ENCODE data around the gene TBC1D3H.
"Not testable (repeated sequence)": the region's sequence is repeated elsewhere in the genome, so short reads cannot be mapped to it uniquely, and the experiment has no call there.

Gene TBC1D3H

DNA sequence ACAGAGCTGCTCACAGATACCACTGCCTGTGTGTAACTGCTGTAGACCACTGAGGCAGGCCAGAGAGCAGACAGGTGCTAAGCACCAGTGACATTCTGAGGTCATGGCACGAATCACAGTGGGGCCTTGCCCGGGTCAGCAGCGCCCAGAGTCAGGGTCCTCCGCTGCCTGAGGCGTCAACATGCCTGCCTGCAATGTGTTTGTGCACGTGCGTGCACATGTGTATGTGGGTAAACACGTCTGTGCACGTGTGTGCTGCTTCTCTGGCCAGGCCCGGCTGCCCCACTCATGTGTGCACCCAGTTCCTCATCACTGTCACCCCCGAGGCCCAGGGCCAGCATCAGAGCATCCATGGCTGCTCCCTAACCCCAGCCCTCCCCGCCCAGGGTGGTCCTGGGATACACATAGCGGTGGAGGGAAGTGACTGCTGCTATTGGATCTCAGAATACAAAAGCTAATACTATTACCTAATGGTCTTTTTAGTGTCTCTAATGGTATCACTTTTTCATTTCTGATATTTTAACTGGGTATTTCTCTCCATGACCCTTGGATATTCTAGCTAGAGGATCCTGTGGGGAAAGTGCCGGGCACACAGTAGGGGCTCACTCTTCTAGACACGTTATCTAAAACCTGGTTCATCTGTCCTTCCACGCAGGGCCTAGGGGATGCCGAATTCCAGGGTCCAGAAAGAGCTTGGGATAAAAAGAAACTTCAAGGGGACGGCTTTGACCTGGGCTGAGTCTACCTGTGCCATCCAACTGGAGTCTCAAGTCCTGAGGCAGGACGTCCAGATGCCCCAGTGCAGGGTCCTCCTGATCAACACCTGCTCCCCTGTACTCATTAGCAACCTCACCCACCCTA lies at the start of gene TBC1D3H:
Gene TBC1D3H, minus strand, starts transcription at position 51 of the 861 bp plus-strand sequence. CDS start 1,540 bp downstream, outside the sequence.
- not testable (repeated sequence) for DNase-seq (ENCODE audit: extremely low read depth in 1 of 2, low read depth in 1 of 2)

DNA sequence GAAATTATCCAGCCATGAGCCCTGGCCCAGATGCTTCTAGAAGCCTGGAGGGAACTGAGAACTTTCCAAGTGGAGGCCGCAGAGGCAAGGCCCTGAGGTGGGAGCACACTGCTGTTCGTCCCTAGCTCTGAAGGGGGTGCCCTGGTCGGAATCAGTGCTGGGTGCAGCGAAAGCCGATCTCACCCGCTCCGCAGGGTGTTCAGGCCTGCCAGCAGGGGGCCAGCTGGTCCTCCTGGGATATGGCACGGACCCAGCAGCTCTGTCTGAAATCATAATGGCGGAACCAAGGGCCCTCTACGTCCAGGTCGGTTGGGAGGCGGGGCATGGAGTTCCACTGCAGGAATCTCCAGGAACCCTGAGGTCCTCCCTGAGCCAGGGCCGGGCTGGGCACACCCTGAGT lies 40.7 kb upstream of the TBC1D3H start:
- not testable (repeated sequence) for DNase-seq (ENCODE audit: extremely low read depth in 1 of 2, low read depth in 1 of 2)

DNA sequence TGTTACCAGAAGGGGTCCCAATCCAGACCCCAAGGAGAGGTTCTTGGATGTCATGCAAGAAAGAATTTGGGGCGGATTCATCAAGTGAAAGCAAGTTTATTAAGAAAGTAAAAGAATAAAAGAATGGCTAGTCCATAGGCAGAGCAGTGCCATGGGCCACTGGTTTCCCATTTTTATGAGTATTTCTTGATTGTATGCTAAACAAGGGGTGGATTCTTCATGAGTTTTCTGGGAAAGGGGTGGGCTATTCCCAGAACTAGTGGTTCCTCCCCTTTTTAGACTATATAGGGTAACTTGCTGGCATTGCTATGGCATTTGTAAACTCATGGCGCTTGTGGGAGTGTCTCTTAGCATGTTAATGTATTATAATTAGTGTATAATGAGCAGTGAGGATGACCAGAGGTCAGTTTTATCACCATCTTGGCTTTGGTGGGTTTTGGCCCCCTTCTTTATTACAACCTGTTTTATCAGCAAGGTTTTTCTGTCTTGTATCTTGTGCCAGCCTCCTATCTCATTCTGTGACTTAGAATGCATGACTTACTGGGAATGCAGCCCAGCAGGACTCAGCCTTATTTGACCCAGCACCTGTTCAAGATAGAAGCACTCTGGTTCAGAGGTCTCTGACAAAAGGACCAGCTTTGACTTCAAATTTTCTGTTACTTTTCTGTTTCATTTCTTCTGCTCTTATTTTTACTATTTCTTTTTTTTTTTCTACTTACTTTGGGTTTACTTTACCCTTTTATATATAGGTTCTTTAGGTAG lies 27.1 kb upstream of the TBC1D3H start:
- DNase-seq (ENCODE audit: extremely low read depth in 1 of 2, low read depth in 1 of 2), result not testable (repeated sequence)

DNA sequence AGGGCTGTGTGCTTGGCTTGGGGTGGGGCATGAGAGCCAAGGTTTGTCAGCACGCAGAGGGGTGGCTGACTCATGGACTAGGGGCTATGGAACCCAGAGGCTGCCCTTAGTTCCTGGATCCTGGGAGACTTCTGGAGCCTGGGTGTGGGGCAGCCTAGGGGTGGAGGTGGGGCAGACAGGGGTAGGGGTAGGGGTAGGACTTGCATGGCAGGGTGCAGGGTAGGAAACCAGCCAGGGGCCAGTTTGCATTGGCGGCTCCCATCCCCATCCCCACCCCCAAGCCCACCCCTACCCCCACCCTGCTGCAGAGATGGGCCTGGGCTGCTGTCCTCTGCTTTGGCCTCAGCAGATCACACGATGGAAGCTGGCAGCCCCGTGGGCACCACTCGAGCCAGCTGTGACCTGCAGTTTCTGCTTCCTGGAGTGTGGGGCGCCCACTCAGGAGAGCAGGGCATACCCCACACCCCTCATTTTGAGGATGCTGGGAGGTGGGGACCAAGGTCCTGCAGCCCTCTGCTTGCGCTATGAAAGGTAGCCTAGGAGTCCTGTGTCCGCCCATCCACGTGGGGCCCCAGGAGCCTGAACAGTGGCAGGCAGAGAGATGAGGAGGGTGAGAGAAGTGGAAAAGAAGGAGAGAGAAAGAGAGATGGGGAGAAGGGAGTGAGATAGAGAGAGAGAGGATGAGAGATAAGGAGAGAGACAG lies 2.9 kb upstream of the TBC1D3H start:
- not testable (repeated sequence) for DNase-seq (ENCODE audit: extremely low read depth in 1 of 2, low read depth in 1 of 2)

DNA sequence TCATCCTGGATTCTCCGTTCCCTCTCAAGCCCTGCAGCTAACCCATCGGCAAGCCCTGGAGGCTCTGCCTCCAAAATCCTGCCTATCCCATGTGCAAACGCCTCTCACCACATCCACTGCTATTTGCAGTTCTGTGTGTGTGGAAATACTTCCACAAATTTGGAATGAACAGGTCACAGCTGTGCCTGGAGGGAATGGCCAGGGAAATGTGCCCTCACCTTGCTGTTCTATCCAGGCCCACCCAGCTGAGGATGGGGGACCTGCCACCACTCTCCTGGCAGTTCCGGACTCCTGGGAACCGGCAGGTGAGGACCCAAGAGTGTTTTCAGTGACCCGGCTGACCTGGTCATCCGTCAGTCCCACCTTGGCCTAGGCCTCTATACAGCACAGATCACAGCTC lies 12.3 kb downstream of the TBC1D3H start:
- DNase-seq (ENCODE audit: extremely low read depth in 1 of 2, low read depth in 1 of 2), result not testable (repeated sequence)

DNA sequence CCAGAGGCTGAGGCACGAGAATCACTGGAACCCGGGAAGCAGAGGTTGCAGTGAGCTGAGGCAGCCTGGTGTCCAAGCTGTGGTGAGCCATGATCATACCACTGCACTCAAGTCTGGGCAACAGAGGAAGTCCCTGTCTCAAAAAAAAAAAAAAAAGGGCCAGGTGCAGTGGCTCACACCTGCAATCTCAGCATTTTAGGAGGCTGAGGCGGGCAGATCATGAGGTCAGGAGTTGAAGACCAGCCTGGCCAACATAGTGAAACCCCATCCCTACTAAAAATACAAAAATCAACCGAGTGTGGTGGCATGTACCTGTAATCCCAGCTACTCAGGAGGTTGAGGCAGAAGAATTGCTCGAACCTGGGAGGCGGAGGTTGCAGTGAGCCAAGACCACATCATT lies 25.7 kb downstream of the TBC1D3H start:
- not testable (repeated sequence) for DNase-seq (ENCODE audit: extremely low read depth in 1 of 2, low read depth in 1 of 2)
